AG04449 (cell line): ENCODE results near the gene EXT2.

Experiments
- CTCF ChIA-PET: fragments of 350-600 bp; formaldehyde crosslinking; extraction: SDS; loops from one replicate; lab custom pipeline; 2021; ENCODE audit warnings: antibody characterized with exemption; lab: Yijun Ruan, JAX
- POLR2A ChIA-PET: fragments of 400-600, 350-600 bp; formaldehyde crosslinking; extraction: SDS; loops from one replicate; lab custom pipeline; 2020; ENCODE audit warnings: antibody characterized with exemption, inconsistent platforms; lab: Yijun Ruan, JAX
- DNase-seq: peaks from one replicate; pipeline ENCODE4 v3.0.0-alpha.2; 2010; ENCODE audit warnings: low read depth, low spot score
- H3K4me3 ChIP-seq: 2 replicates; pipeline ENCODE4 v1.5.1; 2011; ENCODE audit warnings: low read depth, mild to moderate bottlenecking, control low read depth, low read length
- CTCF ChIP-seq: IDR thresholded peaks from one replicate; pipeline ENCODE4 v1.5.1; 2011; ENCODE audit warnings: mild to moderate bottlenecking, moderate library complexity, low read length, control low read depth, inconsistent platforms; ENCODE audit not compliant: insufficient read depth; ENCODE audit errors: missing control alignments

Gene EXT2

GRCh38 chr11:44130751-44131150, 35.3 kb downstream of the EXT2 start:
- H3K4me3 ChIP-seq, result no peak overlapping the region
- no peak for TF ChIP-seq CTCF
- ChIA-PET POLR2A (no interaction called here), CTCF (interaction anchor here (0.7 to 5.9 kb wide), 9 partner anchors 8 to 410 kb away, joined by 3 to 93 read pairs (median 6); no protein-coding TSS in a partner anchor)
- no peak for DNase-seq

GRCh38 chr11:44133335-44133946, 38.0 kb downstream of the EXT2 start:
- ChIA-PET POLR2A (no interaction called here), CTCF (interaction anchor here (0.7 to 5.9 kb wide), 46 partner anchors 11 to 432 kb away, joined by 3 to 93 read pairs (median 5); partner anchors contain the start of gene EXT2)
- no peak overlapping the region for H3K4me3 ChIP-seq
- TF ChIP-seq CTCF, result peak; percentile 54
- DNase-seq, result no peak

- TF ChIP-seq CTCF, result no peak
- no peak for DNase-seq
- POLR2A ChIA-PET, result no interaction called here
Observed at GRCh38 chr11:44134625-44135024, 39.1 kb downstream of the EXT2 start.

GRCh38 chr11:44136176-44136945, 40.9 kb downstream of the EXT2 start:
- POLR2A ChIA-PET, result no interaction called here
- no peak overlapping the region for H3K4me3 ChIP-seq
- TF ChIP-seq CTCF, result no peak
- DNase-seq, result no peak
- CTCF ChIA-PET, result interaction anchor here (0.6 to 3.0 kb wide), 14 partner anchors 9 to 403 kb away, joined by 3 to 13 read pairs (median 4); partner anchors contain the start of gene EXT2

More at GRCh38 chr11:44134625-44135024, 39.1 kb downstream of the EXT2 start:
- no peak overlapping the region for H3K4me3 ChIP-seq
- CTCF ChIA-PET, result interaction anchor here (0.6 to 5.9 kb wide), 25 partner anchors 10 to 406 kb away, joined by 3 to 93 read pairs (median 8); partner anchors contain the start of gene EXT2

- no peak overlapping the region for H3K4me3 ChIP-seq
- POLR2A ChIA-PET, result no interaction called here
- TF ChIP-seq CTCF, result no peak
- CTCF ChIA-PET, result interaction anchor here (1.0 to 4.4 kb wide), 11 partner anchors 15 to 403 kb away, joined by 3 to 28 read pairs (median 6); partner anchors contain the start of gene EXT2
- DNase-seq, result no peak
Observed at GRCh38 chr11:44137057-44137456, 41.6 kb downstream of the EXT2 start.

GRCh38 chr11:44138286-44138685, 42.8 kb downstream of the EXT2 start:
- POLR2A ChIA-PET, result no interaction called here
- CTCF ChIA-PET, result interaction anchor here (0.7 to 4.4 kb wide), 12 partner anchors 9 to 401 kb away, joined by 3 to 28 read pairs (median 4); partner anchors contain the start of gene EXT2

More at GRCh38 chr11:44138286-44138685, 42.8 kb downstream of the EXT2 start:
- TF ChIP-seq CTCF, result no peak
- H3K4me3 ChIP-seq, result no peak overlapping the region
- no peak for DNase-seq
